GM18519 (cell line): ENCODE measurements around the gene ST8SIA4.
A peak's percentile ranks its signal among the peaks of the same experiment; 100 is the strongest.

Experiments
- ATAC-seq: cut with Tn5 transposase; IDR thresholded peaks from one replicate; pipeline ENCODE4 v1.9.1; 2021; ENCODE audit warnings: mild to moderate bottlenecking, moderate library complexity; ENCODE audit not compliant: unreplicated experiment, low FRiP score

ST8SIA4 gene

DNA sequence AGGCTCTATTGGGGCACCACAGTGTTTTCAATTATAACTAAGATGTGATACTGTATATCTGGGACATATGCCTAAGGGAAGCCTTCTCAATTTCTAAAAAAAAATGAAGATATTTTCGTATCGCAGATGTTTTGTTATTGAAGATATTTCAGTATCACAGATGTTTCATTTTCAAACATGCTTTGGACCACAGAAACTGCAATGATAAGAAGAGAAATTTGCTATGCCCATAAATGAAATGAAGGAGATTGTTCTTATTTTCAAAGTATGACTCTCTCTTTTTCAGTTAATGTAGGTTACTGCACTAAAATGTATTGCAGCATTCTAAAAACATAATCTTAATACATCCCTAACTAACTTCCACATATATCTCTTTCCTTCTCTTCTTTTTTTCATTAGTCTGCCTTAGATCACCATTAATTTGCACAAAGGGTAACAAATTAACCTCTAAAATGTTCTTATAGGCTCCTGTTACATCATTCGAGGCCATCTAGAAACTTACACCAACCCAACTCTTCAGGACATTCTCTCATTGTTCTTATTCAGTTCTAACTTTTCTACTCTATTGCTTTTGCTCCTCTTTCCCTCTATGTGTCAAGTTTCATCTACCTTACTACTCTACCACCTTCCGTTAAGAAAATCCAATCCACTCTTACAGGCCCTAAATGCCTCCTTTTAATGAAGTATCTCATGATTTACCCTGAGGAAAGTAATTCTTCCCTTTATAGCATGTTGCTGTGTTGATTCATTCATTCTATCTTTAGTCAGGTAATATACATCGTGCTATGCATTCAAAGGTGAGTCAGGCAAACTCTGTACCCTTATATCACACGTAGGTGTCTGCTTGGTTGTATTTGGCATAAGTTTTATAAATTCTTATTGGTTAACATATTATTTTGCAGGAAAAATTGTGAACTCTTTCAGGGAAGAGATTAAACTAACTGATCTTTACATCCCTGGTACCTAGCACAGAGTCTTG, 70.5 kb downstream of the ST8SIA4 start:
- no peak for ATAC-seq

GRCh38 chr5:100828898-100829356, 74.2 kb downstream of the ST8SIA4 start:
- ATAC-seq, result no peak

- peak; percentile 70 for ATAC-seq
Measured at GRCh38 chr5:100828071-100828897, 74.8 kb downstream of the ST8SIA4 start.

DNA sequence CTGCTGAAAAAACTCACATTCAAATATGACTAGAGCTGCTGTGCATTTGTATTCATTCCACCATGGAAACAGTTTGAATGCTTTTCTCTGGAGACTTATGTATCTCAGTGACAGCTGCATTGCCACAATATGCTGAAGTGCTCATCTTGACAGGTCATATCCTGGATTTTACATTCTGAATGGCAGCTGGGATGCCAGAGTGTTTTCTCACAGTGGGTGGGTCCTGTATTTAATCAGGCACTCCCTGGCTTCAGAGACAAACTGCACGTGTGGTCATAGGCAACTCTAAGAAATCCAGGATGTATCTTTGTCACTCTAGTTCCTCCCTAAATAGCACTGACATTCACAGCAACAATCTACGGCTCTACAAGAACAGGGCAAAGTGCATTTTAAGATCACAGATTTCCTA, 75.6 kb downstream of the ST8SIA4 start:
- ATAC-seq, result peak; percentile 11

DNA sequence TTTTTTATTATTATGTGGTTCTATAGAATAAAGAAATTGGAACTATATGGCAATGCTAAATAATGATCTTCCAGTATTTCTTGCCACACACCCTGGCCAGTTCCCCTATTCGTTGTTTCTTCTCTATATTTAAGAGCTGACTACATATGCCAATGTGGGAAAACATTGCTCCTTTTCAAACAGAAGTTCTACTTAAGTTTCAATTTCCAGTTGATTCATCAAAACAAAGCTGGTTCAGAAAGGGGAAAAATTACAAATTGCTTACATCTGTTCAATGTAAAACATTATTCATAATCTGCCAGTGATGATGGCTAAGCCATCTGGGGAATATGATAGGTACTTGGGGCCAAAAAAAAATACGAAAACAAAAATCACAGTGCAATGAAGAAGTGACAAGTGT, 76.9 kb downstream of the ST8SIA4 start:
- ATAC-seq, result no peak

GRCh38 chr5:100824635-100825034, 78.4 kb downstream of the ST8SIA4 start:
- no peak for ATAC-seq

DNA sequence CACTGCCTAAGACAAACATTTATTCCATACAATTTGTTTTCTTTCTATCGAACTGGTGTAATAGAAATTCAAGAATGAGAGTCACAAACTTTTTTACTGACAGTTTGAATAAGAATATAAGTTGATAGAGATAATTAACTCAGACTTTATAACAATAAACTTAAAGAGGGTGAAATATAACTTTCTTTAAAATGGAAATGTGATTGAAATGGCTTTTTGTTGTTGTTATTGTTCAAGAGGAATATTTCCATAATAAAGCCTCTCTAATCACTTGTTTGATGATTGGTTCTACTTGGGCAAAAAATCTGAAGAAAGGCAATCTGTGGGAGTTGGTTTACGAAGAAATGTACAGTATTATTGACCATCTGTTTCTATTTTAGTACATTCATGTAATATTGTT, 79.3 kb downstream of the ST8SIA4 start:
- no peak for ATAC-seq

GRCh38 chr5:100821751-100822150, 81.3 kb downstream of the ST8SIA4 start:
- no peak for ATAC-seq

DNA sequence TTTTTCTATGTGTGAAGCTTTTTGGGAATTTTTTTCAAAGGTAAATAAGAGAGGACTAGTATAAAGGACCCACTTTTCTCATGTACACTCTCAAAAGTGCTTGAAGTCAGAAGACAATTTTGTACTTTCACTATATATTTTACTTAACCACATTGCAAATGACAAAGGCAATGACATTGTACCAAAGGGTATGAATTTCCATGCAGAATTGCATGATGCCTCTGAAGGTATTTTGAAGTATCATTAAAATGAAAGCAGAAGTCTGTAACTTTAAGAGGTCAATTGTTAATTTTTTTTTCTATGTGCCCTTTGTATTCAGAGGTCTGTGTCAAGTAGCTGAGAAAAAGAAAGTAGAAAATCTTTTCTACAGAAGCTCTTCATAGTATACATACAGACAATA, 84.7 kb downstream of the ST8SIA4 start:
- no peak for ATAC-seq

DNA sequence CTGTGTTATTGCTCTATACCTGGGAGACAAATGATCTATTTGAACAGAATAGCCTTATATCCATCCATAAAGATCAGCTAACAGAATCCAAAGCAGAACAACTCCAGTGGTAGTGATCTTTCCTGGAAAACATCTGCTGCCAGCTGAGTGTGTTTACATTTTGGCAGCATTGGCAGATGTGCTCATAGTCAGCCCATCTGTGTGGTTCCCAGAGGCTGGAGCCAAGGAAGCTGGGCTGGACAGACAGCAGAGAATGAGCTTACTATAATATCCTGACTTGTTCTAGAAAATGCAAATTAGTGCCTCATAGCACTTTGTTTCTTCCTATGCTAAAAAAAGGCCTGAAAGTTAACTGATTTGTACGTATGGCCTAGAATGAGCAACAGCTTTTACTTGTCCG, 99.7 kb downstream of the ST8SIA4 start:
- no peak for ATAC-seq

- ATAC-seq, result no peak
Measured at GRCh38 chr5:100802208-100802607, 100.9 kb downstream of the ST8SIA4 start.

GRCh38 chr5:100800562-100800961, 102.5 kb downstream of the ST8SIA4 start:
- ATAC-seq, result no peak

DNA sequence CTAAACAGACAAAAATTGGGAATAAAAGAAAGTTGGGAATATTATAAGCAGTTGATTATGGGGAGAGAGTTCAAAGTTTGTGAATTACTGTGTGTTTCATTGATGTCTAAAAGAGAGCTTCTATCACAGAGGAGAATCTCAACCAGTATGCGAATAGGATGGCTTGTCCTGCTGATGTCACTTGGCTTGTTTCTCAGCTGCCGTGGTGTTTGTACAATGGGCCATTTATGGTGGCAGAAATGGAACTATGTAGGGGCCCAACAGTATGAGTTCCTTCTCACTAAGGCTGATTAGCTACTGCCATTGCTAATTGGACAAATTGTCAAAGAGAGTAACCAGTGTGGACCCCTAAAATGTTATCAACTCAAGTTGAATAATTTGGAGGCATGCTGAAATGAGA, 103.9 kb downstream of the ST8SIA4 start:
- ATAC-seq, result no peak

- ATAC-seq, result no peak
Measured at GRCh38 chr5:100797861-100798260, 105.2 kb downstream of the ST8SIA4 start.

GRCh38 chr5:100796851-100797250, 106.2 kb downstream of the ST8SIA4 start:
- no peak for ATAC-seq

DNA sequence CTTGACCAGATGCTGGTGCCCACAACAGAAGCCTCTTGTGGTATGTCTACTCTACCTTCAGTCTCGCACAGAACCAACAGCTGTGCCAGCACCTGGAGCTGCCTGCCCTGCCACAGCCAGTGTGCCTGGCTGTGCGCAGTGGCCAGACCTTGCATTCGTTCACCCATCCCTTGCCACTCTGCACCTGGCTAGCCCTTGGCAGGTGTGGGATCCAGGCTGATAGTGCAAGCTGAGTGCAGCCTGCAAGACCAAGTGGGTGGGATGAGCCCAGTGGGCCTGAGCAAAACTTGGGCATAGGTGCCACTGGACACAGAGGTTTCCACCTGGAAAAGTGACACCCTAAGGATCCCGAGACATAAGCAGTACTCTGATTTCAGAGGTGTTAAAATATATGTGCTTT, 108.2 kb downstream of the ST8SIA4 start:
- ATAC-seq, result no peak

GRCh38 chr5:100794218-100794617, 108.9 kb downstream of the ST8SIA4 start:
- ATAC-seq, result no peak

GRCh38 chr5:100792781-100793180, 110.3 kb downstream of the ST8SIA4 start:
- ATAC-seq, result no peak

- ATAC-seq, result no peak
Measured at GRCh38 chr5:100791391-100791790, 111.7 kb downstream of the ST8SIA4 start.

- ATAC-seq, result no peak
Measured at GRCh38 chr5:100790951-100791350, 112.1 kb downstream of the ST8SIA4 start.

DNA sequence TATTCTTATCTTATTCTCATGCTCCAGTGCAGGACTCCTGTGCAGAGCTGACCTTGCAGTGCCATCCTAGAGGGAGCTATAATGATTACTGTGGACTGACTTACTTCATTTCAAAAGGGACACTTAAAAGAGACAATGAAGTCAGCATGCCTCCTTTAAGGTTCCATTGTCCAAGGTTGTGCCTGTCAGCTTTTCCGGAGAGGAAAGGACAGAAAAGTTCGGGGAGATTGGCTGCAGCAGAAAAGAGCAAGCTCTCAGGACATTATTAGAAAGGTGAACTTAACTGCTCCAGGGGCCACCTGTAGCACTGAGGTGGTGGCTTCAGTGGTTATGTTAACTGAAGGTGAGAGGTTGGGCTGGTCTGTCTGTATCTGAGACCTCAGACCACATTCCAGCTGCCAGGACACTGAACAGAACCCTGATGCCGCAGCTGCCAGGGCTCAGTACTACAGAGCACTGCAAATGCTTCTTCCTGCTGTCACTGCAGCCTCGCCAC, 112.9 kb downstream of the ST8SIA4 start:
- no peak for ATAC-seq
